ENCODE results near the gene PPP1R12B. TPM values are rescaled to one million over a fixed set of nuclear protein-coding genes. Genes with fewer than 3 reads are reported as not detected.
A peak's percentile ranks its signal among the peaks of the same experiment; 100 is the strongest.

Gene PPP1R12B
- total RNA-seq, 1 donor = 20.6 TPM

GRCh38 chr1:202311875-202312635 lies 36.4 kb upstream of the PPP1R12B start:
- H3K4me1 ChIP-seq (ENCODE audit: insufficient read depth, low read length) = no peaks in the 10 kb centered on the region
- no peaks in the 10 kb centered on the region for H3K36me3 ChIP-seq (ENCODE audit: insufficient read depth, low read length)
- no peak overlapping the region for H3K4me2 ChIP-seq (ENCODE audit: insufficient read depth, low read length)
- no peaks in the 10 kb centered on the region for H3K79me2 ChIP-seq (ENCODE audit: insufficient read depth, low read length)
- H4K20me1 ChIP-seq (ENCODE audit: insufficient read depth, low read length) = no peaks in the 10 kb centered on the region
- no peak for TF ChIP-seq CTCF (IDR thresholded peaks at IDR 0.05; ENCODE audit: extremely low read depth, low read depth, low read length)
- no peak overlapping the region for H2AFZ ChIP-seq (ENCODE audit: low read length)
- no peaks in the 10 kb centered on the region for H3K9me3 ChIP-seq (ENCODE audit: low read depth, low read length)
- DNase-seq (ENCODE audit: insufficient read length, low spot score, missing footprints) = peak; percentile 83
- H3K4me3 ChIP-seq (ENCODE audit: insufficient read depth, low read length) = no peak overlapping the region
- H3K27me3 ChIP-seq (ENCODE audit: insufficient read depth, low read length) = peaks cover 29% of the 10 kb centered on the region
- no peak overlapping the region for H3K27ac ChIP-seq (ENCODE audit: low read depth, low read length)

GRCh38 chr1:202315576-202316168 lies 32.8 kb upstream of the PPP1R12B start:
- Histone ChIP-seq H3K27ac (ENCODE audit: low read depth, low read length) (no peak overlapping the region), H3K4me3 (ENCODE audit: insufficient read depth, low read length) (no peak overlapping the region), H3K27me3 (ENCODE audit: insufficient read depth, low read length) (peaks cover 35% of the 10 kb centered on the region), H2AFZ (ENCODE audit: low read length) (no peak overlapping the region), H3K36me3 (ENCODE audit: insufficient read depth, low read length) (no peaks in the 10 kb centered on the region), H3K4me2 (ENCODE audit: insufficient read depth, low read length) (no peak overlapping the region), H4K20me1 (ENCODE audit: insufficient read depth, low read length) (no peaks in the 10 kb centered on the region), H3K79me2 (ENCODE audit: insufficient read depth, low read length) (no peaks in the 10 kb centered on the region), H3K9me3 (ENCODE audit: low read depth, low read length) (no peaks in the 10 kb centered on the region), H3K4me1 (ENCODE audit: insufficient read depth, low read length) (no peaks in the 10 kb centered on the region)
- TF ChIP-seq CTCF (IDR thresholded peaks at IDR 0.05; ENCODE audit: extremely low read depth, low read depth, low read length) = peak; percentile 99
- DNase-seq (ENCODE audit: insufficient read length, low spot score, missing footprints) = peak; percentile 94

- Histone ChIP-seq H3K27me3 (ENCODE audit: insufficient read depth, low read length) (peaks cover 38% of the 10 kb centered on the region), H4K20me1 (ENCODE audit: insufficient read depth, low read length) (no peaks in the 10 kb centered on the region), H3K4me2 (ENCODE audit: insufficient read depth, low read length) (no peak overlapping the region), H2AFZ (ENCODE audit: low read length) (no peak overlapping the region), H3K4me1 (ENCODE audit: insufficient read depth, low read length) (no peaks in the 10 kb centered on the region), H3K27ac (ENCODE audit: low read depth, low read length) (no peak overlapping the region), H3K9me3 (ENCODE audit: low read depth, low read length) (no peaks in the 10 kb centered on the region), H3K4me3 (ENCODE audit: insufficient read depth, low read length) (no peak overlapping the region), H3K79me2 (ENCODE audit: insufficient read depth, low read length) (no peaks in the 10 kb centered on the region), H3K36me3 (ENCODE audit: insufficient read depth, low read length) (no peaks in the 10 kb centered on the region)
- no peak for DNase-seq (ENCODE audit: insufficient read length, low spot score, missing footprints)
- no peak for TF ChIP-seq CTCF (IDR thresholded peaks at IDR 0.05; ENCODE audit: extremely low read depth, low read depth, low read length)
Measured at GRCh38 chr1:202316186-202316585, 32.3 kb upstream of the PPP1R12B start.

All from osteoblast (primary cell).